Panc1 (cell line): ENCODE data around the gene OR4S2.

ENCODE experiments used
- POLR2AphosphoS5 ChIP-seq: IDR thresholded peaks from 2 replicates; pipeline ENCODE4 v1.6.1; 2012; ENCODE audit warnings: mild to moderate bottlenecking, low read depth, low read length, moderate library complexity
- SIN3A ChIP-seq: IDR thresholded peaks from 2 replicates; pipeline ENCODE4 v1.6.1; 2012; ENCODE audit warnings: low read depth, mild to moderate bottlenecking, low read length, moderate library complexity, borderline replicate concordance; ENCODE audit not compliant: insufficient read depth
- TCF7L2 ChIP-seq: IDR thresholded peaks from 2 replicates; pipeline ENCODE4 v1.6.1; 2011; ENCODE audit warnings: mild to moderate bottlenecking, low read depth, low read length, inconsistent platforms
- TF ChIP-seq, protein P1 (sequence below): fragments of 450-650 bp; IDR thresholded peaks from 2 replicates; pipeline ENCODE4 v1.5.1; 2017; ENCODE audit warnings: mild to moderate bottlenecking
- TF ChIP-seq, protein P2 (sequence below), 2 experiments: IDR thresholded peaks; 2 replicates each; pipeline ENCODE4 v1.6.1; 2011 to 2012; ENCODE audit warnings: low read depth in 2 of 2, control low read depth in 1 of 2, low read length in 1 of 2, mild to moderate bottlenecking in 1 of 2, moderate library complexity in 1 of 2; ENCODE audit not compliant: insufficient read depth in 1 of 2

DNA sequence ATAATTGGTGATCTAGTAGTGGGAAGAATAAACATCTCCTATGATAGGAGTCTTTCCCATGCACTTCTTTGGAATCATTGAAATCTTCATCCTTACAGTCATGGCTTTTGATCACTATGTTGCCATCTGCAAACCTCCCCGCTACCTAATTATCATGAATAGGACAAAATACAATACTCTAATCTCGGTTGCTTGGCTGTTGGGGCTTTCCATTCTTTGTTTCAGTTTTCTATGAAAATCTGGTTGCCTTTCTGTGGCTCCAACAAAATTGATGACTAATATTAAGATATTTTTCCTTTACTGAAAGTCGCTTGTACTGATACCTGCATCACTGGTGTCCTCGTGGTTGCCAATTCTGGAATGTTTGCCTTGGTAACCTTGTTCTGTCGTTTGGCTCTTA is 25.7 kb downstream of the OR4S2 start:
- TF ChIP-seq, protein P1, sequence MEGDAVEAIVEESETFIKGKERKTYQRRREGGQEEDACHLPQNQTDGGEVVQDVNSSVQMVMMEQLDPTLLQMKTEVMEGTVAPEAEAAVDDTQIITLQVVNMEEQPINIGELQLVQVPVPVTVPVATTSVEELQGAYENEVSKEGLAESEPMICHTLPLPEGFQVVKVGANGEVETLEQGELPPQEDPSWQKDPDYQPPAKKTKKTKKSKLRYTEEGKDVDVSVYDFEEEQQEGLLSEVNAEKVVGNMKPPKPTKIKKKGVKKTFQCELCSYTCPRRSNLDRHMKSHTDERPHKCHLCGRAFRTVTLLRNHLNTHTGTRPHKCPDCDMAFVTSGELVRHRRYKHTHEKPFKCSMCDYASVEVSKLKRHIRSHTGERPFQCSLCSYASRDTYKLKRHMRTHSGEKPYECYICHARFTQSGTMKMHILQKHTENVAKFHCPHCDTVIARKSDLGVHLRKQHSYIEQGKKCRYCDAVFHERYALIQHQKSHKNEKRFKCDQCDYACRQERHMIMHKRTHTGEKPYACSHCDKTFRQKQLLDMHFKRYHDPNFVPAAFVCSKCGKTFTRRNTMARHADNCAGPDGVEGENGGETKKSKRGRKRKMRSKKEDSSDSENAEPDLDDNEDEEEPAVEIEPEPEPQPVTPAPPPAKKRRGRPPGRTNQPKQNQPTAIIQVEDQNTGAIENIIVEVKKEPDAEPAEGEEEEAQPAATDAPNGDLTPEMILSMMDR = no peak
- TF ChIP-seq POLR2AphosphoS5 (no peak), TCF7L2 (no peak), SIN3A (no peak)
- TF ChIP-seq, protein P2, sequence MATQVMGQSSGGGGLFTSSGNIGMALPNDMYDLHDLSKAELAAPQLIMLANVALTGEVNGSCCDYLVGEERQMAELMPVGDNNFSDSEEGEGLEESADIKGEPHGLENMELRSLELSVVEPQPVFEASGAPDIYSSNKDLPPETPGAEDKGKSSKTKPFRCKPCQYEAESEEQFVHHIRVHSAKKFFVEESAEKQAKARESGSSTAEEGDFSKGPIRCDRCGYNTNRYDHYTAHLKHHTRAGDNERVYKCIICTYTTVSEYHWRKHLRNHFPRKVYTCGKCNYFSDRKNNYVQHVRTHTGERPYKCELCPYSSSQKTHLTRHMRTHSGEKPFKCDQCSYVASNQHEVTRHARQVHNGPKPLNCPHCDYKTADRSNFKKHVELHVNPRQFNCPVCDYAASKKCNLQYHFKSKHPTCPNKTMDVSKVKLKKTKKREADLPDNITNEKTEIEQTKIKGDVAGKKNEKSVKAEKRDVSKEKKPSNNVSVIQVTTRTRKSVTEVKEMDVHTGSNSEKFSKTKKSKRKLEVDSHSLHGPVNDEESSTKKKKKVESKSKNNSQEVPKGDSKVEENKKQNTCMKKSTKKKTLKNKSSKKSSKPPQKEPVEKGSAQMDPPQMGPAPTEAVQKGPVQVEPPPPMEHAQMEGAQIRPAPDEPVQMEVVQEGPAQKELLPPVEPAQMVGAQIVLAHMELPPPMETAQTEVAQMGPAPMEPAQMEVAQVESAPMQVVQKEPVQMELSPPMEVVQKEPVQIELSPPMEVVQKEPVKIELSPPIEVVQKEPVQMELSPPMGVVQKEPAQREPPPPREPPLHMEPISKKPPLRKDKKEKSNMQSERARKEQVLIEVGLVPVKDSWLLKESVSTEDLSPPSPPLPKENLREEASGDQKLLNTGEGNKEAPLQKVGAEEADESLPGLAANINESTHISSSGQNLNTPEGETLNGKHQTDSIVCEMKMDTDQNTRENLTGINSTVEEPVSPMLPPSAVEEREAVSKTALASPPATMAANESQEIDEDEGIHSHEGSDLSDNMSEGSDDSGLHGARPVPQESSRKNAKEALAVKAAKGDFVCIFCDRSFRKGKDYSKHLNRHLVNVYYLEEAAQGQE (IDR thresholded peaks at IDR 0.05; ENCODE audit: insufficient read depth in 1 of 2, low read depth in 2 of 2, low read length in 1 of 2) = no peak
